GM23338 (cell line): ENCODE results near the gene NPAS3. TPM values are rescaled to one million over a fixed set of nuclear protein-coding genes. Genes with fewer than 3 reads are reported as not detected.

Experiments
- ATAC-seq: fragments of 200-7000 bp; cut with Tn5 transposase; 3 replicates; pipeline ENCODE4 v1.9.1; 2020
- DNase-seq: peaks from one replicate; pipeline ENCODE4 v3.0.0-alpha.2; 2015; ENCODE audit warnings: low spot score
- H2AFZ ChIP-seq: fragments of 200-600 bp; sonication (generic); 2 replicates; pipeline ENCODE4 v1.8.0; 2016; ENCODE audit warnings: antibody characterized with exemption, mild to moderate bottlenecking, moderate library complexity
- H3F3A ChIP-seq: fragments of 200-600 bp; sonication (generic); replicated peaks from 2 replicates; pipeline ENCODE4 v1.8.0; 2017; ENCODE audit warnings: antibody characterized with exemption, mixed run types, low read depth
- H3K27ac ChIP-seq: fragments of 200-600 bp; sonication (generic); 2 replicates; pipeline ENCODE4 v1.6.1; 2016; ENCODE audit warnings: low read depth
- H3K27me3 ChIP-seq: fragments of 200-600 bp; sonication (generic); 2 replicates; pipeline ENCODE4 v1.8.0; 2016; ENCODE audit warnings: mild to moderate bottlenecking, mixed run types, moderate library complexity; ENCODE audit not compliant: insufficient read depth
- H3K36me3 ChIP-seq: fragments of 200-600 bp; sonication (generic); 2 replicates; pipeline ENCODE4 v1.8.0; 2016; ENCODE audit warnings: mild to moderate bottlenecking; ENCODE audit not compliant: insufficient read depth
- H3K4me1 ChIP-seq: fragments of 200-600 bp; sonication (generic); 2 replicates; pipeline ENCODE4 v1.8.0; 2016; ENCODE audit warnings: mild to moderate bottlenecking, moderate library complexity; ENCODE audit not compliant: insufficient read depth
- H3K4me2 ChIP-seq: fragments of 200-600 bp; sonication (generic); 2 replicates; pipeline ENCODE4 v1.7.1; 2017; ENCODE audit warnings: mixed run types
- H3K4me3 ChIP-seq: fragments of 200-600 bp; sonication (generic); 2 replicates; pipeline ENCODE4 v1.6.1; 2016; ENCODE audit warnings: mixed run types
- H3K79me2 ChIP-seq: fragments of 200-600 bp; sonication (generic); replicated peaks from 2 replicates; pipeline ENCODE4 v1.8.0; 2017; ENCODE audit warnings: mild to moderate bottlenecking; ENCODE audit not compliant: insufficient read depth
- H3K9me2 ChIP-seq: fragments of 200-600 bp; sonication (generic); 2 replicates; pipeline ENCODE4 v1.8.0; 2017; ENCODE audit not compliant: insufficient read depth
- H4K20me1 ChIP-seq: fragments of 200-600 bp; sonication (generic); replicated peaks from 2 replicates; pipeline ENCODE4 v1.8.0; 2017; ENCODE audit warnings: mild to moderate bottlenecking; ENCODE audit not compliant: insufficient read depth
- H3K27ac Mint-ChIP-seq: 2 replicates; pipeline ENCODE4 v1.8.0; 2020; ENCODE audit warnings: inconsistent platforms, mild to moderate bottlenecking, moderate library complexity, mixed read lengths
- H3K27me3 Mint-ChIP-seq: 3 replicates; pipeline ENCODE4 v1.8.0; 2022; ENCODE audit warnings: low read depth, mild to moderate bottlenecking, moderate library complexity, mixed read lengths, inconsistent platforms; ENCODE audit not compliant: insufficient read depth, poor library complexity
- H3K36me3 Mint-ChIP-seq: 3 replicates; pipeline ENCODE4 v1.8.0; 2021; ENCODE audit warnings: low read depth, mild to moderate bottlenecking, inconsistent platforms, moderate library complexity, mixed read lengths
- H3K4me1 Mint-ChIP-seq: 3 replicates; pipeline ENCODE4 v1.8.0; 2020; ENCODE audit warnings: mild to moderate bottlenecking, inconsistent platforms, mixed read lengths
- H3K4me3 Mint-ChIP-seq: 3 replicates; pipeline ENCODE4 v1.8.0; 2021; ENCODE audit warnings: moderate library complexity, mild to moderate bottlenecking, inconsistent platforms, mixed read lengths
- H3K9me3 Mint-ChIP-seq: 3 replicates; pipeline ENCODE4 v1.8.0; 2020; ENCODE audit warnings: moderate library complexity, mild to moderate bottlenecking, inconsistent platforms, mixed read lengths
- CREB1 ChIP-seq: fragments of 250-450 bp; sonication (Bioruptor Pico); IDR thresholded peaks from 2 replicates; pipeline ENCODE4 v1.5.0; 2020; ENCODE audit warnings: low read depth, mild to moderate bottlenecking, moderate library complexity
- CTCF ChIP-seq, 2 experiments: fragments of 200-600 bp in 1 of 2; sonication (generic) in 1 of 2; conservative IDR thresholded peaks; 2 replicates each; pipeline versions ENCODE4 v1.5.1 to v1.6.1; 2016 to 2017; ENCODE audit warnings: antibody characterized with exemption in 2 of 2, low read depth in 2 of 2, mild to moderate bottlenecking in 2 of 2, moderate library complexity in 1 of 2
- ETS1 ChIP-seq: IDR thresholded peaks from 2 replicates; pipeline ENCODE4 v1.6.1; 2016; ENCODE audit warnings: antibody characterized with exemption
- EZH2 ChIP-seq: fragments of 200-600 bp; sonication (generic); IDR thresholded peaks from one replicate; pipeline ENCODE4 v1.8.0; 2017; ENCODE audit warnings: antibody characterized with exemption, mild to moderate bottlenecking, low read depth; ENCODE audit not compliant: unreplicated experiment
- EZH2phosphoT487 ChIP-seq: fragments of 200-600 bp; sonication (generic); IDR thresholded peaks from one replicate; pipeline ENCODE4 v1.8.1; 2018; ENCODE audit warnings: antibody characterized with exemption; ENCODE audit not compliant: unreplicated experiment
- JUNB ChIP-seq: IDR thresholded peaks from one replicate; pipeline ENCODE4 v1.6.1; 2016; ENCODE audit warnings: antibody characterized with exemption; ENCODE audit not compliant: unreplicated experiment
- NANOG ChIP-seq: IDR thresholded peaks from 2 replicates; pipeline ENCODE4 v1.6.1; 2016; ENCODE audit warnings: antibody characterized with exemption, borderline replicate concordance
- POLR2AphosphoS5 ChIP-seq: IDR thresholded peaks from 2 replicates; pipeline ENCODE4 v1.6.1; 2016; ENCODE audit warnings: antibody characterized with exemption, low read depth
- REST ChIP-seq: IDR thresholded peaks from one replicate; pipeline ENCODE4 v1.6.1; 2018; ENCODE audit warnings: antibody characterized with exemption; ENCODE audit not compliant: unreplicated experiment
- STAT1 ChIP-seq: IDR thresholded peaks from one replicate; pipeline ENCODE4 v1.6.1; 2016; ENCODE audit warnings: antibody characterized with exemption; ENCODE audit not compliant: unreplicated experiment
- ZNF114 ChIP-seq: fragments of 250-450 bp; sonication (Bioruptor Pico); IDR thresholded peaks from 2 replicates; pipeline ENCODE4 v1.5.0; 2020; ENCODE audit warnings: mild to moderate bottlenecking, moderate library complexity
- ZNF331 ChIP-seq: fragments of 250-450 bp; sonication (Bioruptor Pico); IDR thresholded peaks from 2 replicates; pipeline ENCODE4 v1.5.0; 2020; ENCODE audit warnings: low read depth, mild to moderate bottlenecking, moderate library complexity
- ZNF462 ChIP-seq: fragments of 250-450 bp; sonication (Bioruptor Pico); IDR thresholded peaks from 2 replicates; pipeline ENCODE4 v1.5.0; 2020; ENCODE audit warnings: mild to moderate bottlenecking, moderate library complexity
- polyA plus RNA-seq: library from polyadenylated mRNA; unstranded; fragments of >200 nt; fragmentation: Nextera tagmentation; extraction: Ambion mirVana; gene quantifications from 2 replicates; pipeline ENCODE4 v1.2.1, GENCODE V29; 2016
- total RNA-seq: library from RNA; depleted of rRNA; stranded (reverse); fragments of >200 nt; shearing (Covaris generic); gene quantifications from 2 replicates; pipeline ENCODE4 v1.2.3, GENCODE V29; 2014

Gene NPAS3
- total and polyA plus RNA-seq, 2 experiments from 2014 or later, result 0.17 to 0.19 TPM

GRCh38 chr14:33352821-33353220, 414.1 kb downstream of the NPAS3 start:
- DNase-seq (no peak), ATAC-seq (no peak)
- Mint-ChIP-seq H3K27me3 (peaks cover 2% of the 10 kb centered on the region), H3K4me3 (no peak overlapping the region), H3K36me3 (no peaks in the 10 kb centered on the region), H3K27ac (no peak overlapping the region), H3K9me3 (no peaks in the 10 kb centered on the region), H3K4me1 (peaks cover 26% of the 10 kb centered on the region)
- Histone ChIP-seq H3K27ac (no peak overlapping the region), H2AFZ (no peak overlapping the region), H3K4me2 (no peak overlapping the region), H3K79me2 (no peaks in the 10 kb centered on the region), H3K36me3 (no peaks in the 10 kb centered on the region), H3K27me3 (no peaks in the 10 kb centered on the region), H3K4me3 (no peak overlapping the region), H3F3A (no peaks in the 10 kb centered on the region), H3K9me2 (peaks cover 5% of the 10 kb centered on the region; the same call in 1 of the 2 replicates), H4K20me1 (no peaks in the 10 kb centered on the region), H3K4me1 (peaks cover 24% of the 10 kb centered on the region)
- TF ChIP-seq NANOG (no peak), STAT1 (no peak), ETS1 (no peak), CTCF (conservative IDR thresholded peaks at IDR 0.05; ENCODE audit: low read depth in 2 of 2) (no peak), CREB1 (no peak), EZH2 (no peak), ZNF114 (CRISPR knock-in tag) (no peak), POLR2AphosphoS5 (no peak), JUNB (no peak), ZNF331 (CRISPR knock-in tag) (no peak), ZNF462 (CRISPR knock-in tag) (no peak), EZH2phosphoT487 (no peak), REST (no peak)
